Neural cell (in vitro differentiated cells): Measurements from ENCODE around the gene PTGIS. TPM values are rescaled to one million over a fixed set of nuclear protein-coding genes. Genes with fewer than 3 reads are reported as not detected.

Experiments
- H2AFZ ChIP-seq: fragments of 200-600, 300-800 bp; sonication (generic), shearing (Covaris generic); 2 replicates; pipeline ENCODE4 v1.6.0; 2014; ENCODE audit warnings: low read depth, mild to moderate bottlenecking, antibody characterized with exemption, low read length, moderate library complexity
- H3F3A ChIP-seq: fragments of 200-600 bp; shearing (Covaris generic); 2 replicates; pipeline ENCODE4 v1.6.1; 2016; ENCODE audit warnings: mild to moderate bottlenecking, moderate library complexity, mixed read lengths, antibody characterized with exemption, low read length; ENCODE audit not compliant: insufficient read depth, poor library complexity, severe bottlenecking
- H3K27ac ChIP-seq: fragments of 200-600, 300-800 bp; sonication (generic), shearing (Covaris generic); 2 replicates; pipeline ENCODE4 v1.5.1; 2014; ENCODE audit warnings: mild to moderate bottlenecking, low read length, moderate library complexity
- H3K27me3 ChIP-seq: fragments of 300-800, 200-600 bp; sonication (generic), shearing (Covaris generic); 2 replicates; pipeline ENCODE4 v1.6.0; 2014; ENCODE audit warnings: mild to moderate bottlenecking, low read depth, low read length, moderate library complexity; ENCODE audit not compliant: insufficient read depth
- H3K36me3 ChIP-seq: fragments of 300-800, 200-600 bp; sonication (generic), shearing (Covaris generic); 2 replicates; pipeline ENCODE4 v1.5.1; 2014; ENCODE audit warnings: mild to moderate bottlenecking, antibody characterized with exemption, low read length, moderate library complexity; ENCODE audit not compliant: insufficient read depth
- H3K4me2 ChIP-seq: fragments of 300-800, 200-600 bp; sonication (generic), shearing (Covaris generic); 2 replicates; pipeline ENCODE4 v1.6.0; 2014; ENCODE audit warnings: mild to moderate bottlenecking, low read length
- H3K4me3 ChIP-seq: fragments of 300-800, 200-600 bp; sonication (generic), shearing (Covaris generic); 2 replicates; pipeline ENCODE4 v1.5.1; 2014; ENCODE audit warnings: mild to moderate bottlenecking, low read length, moderate library complexity
- H3K79me2 ChIP-seq: fragments of 200-600 bp; shearing (Covaris generic); replicated peaks from 2 replicates; pipeline ENCODE4 v1.6.0; 2014; ENCODE audit warnings: mild to moderate bottlenecking, low read length, moderate library complexity; ENCODE audit not compliant: insufficient read depth
- H3K9ac ChIP-seq: fragments of 300-800, 200-600 bp; sonication (generic), shearing (Covaris generic); 2 replicates; pipeline ENCODE4 v1.6.1; 2016; ENCODE audit warnings: mild to moderate bottlenecking, low read length, mixed read lengths
- H3K9me2 ChIP-seq: fragments of 200-600 bp; shearing (Covaris generic); 2 replicates; pipeline ENCODE4 v1.6.1; 2016; ENCODE audit warnings: mild to moderate bottlenecking, low read length, mixed read lengths; ENCODE audit not compliant: insufficient read depth
- H3K9me3 ChIP-seq: fragments of 200-600, 300-800 bp; sonication (generic), shearing (Covaris generic); 2 replicates; pipeline ENCODE4 v1.6.1; 2016; ENCODE audit warnings: mild to moderate bottlenecking, mixed run types, low read length, moderate library complexity, mixed read lengths
- H4K20me1 ChIP-seq: fragments of 200-600 bp; shearing (Covaris generic); 2 replicates; pipeline ENCODE4 v1.6.1; 2016; ENCODE audit warnings: mild to moderate bottlenecking, mixed run types; ENCODE audit not compliant: insufficient read depth
- CTCF ChIP-seq: fragments of 450-650 bp; IDR thresholded peaks from 2 replicates; pipeline ENCODE4 v1.5.1; 2014; ENCODE audit warnings: antibody characterized with exemption, mild to moderate bottlenecking, moderate library complexity; ENCODE audit not compliant: poor library complexity, severe bottlenecking
- EP300 ChIP-seq: fragments of 450-650 bp; conservative IDR thresholded peaks from 2 replicates; pipeline ENCODE4 v1.6.1; 2014; ENCODE audit warnings: antibody characterized with exemption, mild to moderate bottlenecking, moderate library complexity; ENCODE audit not compliant: poor library complexity, severe bottlenecking
- EZH2 ChIP-seq: fragments of 200-600, 300-800 bp; shearing (Covaris generic), sonication (generic); IDR thresholded peaks from 2 replicates; pipeline ENCODE4 v1.6.1; 2014; ENCODE audit warnings: antibody characterized with exemption, low read length, borderline replicate concordance, mild to moderate bottlenecking; ENCODE audit not compliant: insufficient read depth, poor library complexity, severe bottlenecking
- MXI1 ChIP-seq: fragments of 450-650 bp; conservative IDR thresholded peaks from 2 replicates; pipeline ENCODE4 v1.6.1; 2014; ENCODE audit warnings: antibody characterized with exemption, mild to moderate bottlenecking; ENCODE audit not compliant: poor library complexity, severe bottlenecking
- POLR2AphosphoS5 ChIP-seq: IDR thresholded peaks from 2 replicates; pipeline ENCODE4 v1.6.1; 2012
- RAD21 ChIP-seq: fragments of 450-650 bp; conservative IDR thresholded peaks from 2 replicates; pipeline ENCODE4 v1.6.1; 2014; ENCODE audit warnings: antibody characterized with exemption, mild to moderate bottlenecking, moderate library complexity
- REST ChIP-seq: IDR thresholded peaks from 2 replicates; pipeline ENCODE4 v1.6.1; 2012; ENCODE audit warnings: borderline replicate concordance
- SMC3 ChIP-seq: fragments of 450-650 bp; conservative IDR thresholded peaks from 2 replicates; pipeline ENCODE4 v1.6.1; 2014; ENCODE audit warnings: antibody characterized with exemption, mild to moderate bottlenecking, moderate library complexity; ENCODE audit not compliant: poor library complexity
- TAF1 ChIP-seq: IDR thresholded peaks from 2 replicates; pipeline ENCODE4 v1.6.1; 2012; ENCODE audit warnings: low read depth
- polyA plus RNA-seq: library from polyadenylated mRNA; depleted of rRNA; stranded (reverse); fragments of >200 nt; gene quantifications from 2 replicates; pipeline ENCODE4 v1.2.3, GENCODE V29; 2014

The PTGIS gene
- polyA plus RNA-seq, 1 donor from 2014 or later: 3.2 TPM

- no peaks in the 10 kb centered on the region for H3K9me2 ChIP-seq
- no peak overlapping the region for H3K9ac ChIP-seq
- H3K4me3 ChIP-seq: no peak overlapping the region
- H4K20me1 ChIP-seq: no peaks in the 10 kb centered on the region
- TF ChIP-seq REST (no peak), CTCF (no peak), POLR2AphosphoS5 (no peak)
- H3K27me3 ChIP-seq: no peaks in the 10 kb centered on the region
- H3K79me2 ChIP-seq: no peaks in the 10 kb centered on the region
- no peak overlapping the region for H2AFZ ChIP-seq
- no peaks in the 10 kb centered on the region for H3K36me3 ChIP-seq
- no peak overlapping the region for H3K4me2 ChIP-seq
- no peaks in the 10 kb centered on the region for H3K9me3 ChIP-seq
- H3K27ac ChIP-seq: no peak overlapping the region
- no peaks in the 10 kb centered on the region for H3F3A ChIP-seq
Measured at GRCh38 chr20:49561806-49562205, 6.1 kb downstream of the PTGIS start.

GRCh38 chr20:49561256-49561655, 6.7 kb downstream of the PTGIS start:
- Histone ChIP-seq H3K4me3 (no peak overlapping the region), H3K27ac (no peak overlapping the region), H3K9me3 (no peaks in the 10 kb centered on the region), H3K79me2 (no peaks in the 10 kb centered on the region), H3K4me2 (no peak overlapping the region), H4K20me1 (no peaks in the 10 kb centered on the region), H3K27me3 (no peaks in the 10 kb centered on the region), H2AFZ (no peak overlapping the region), H3K36me3 (no peaks in the 10 kb centered on the region), H3K9ac (no peak overlapping the region), H3F3A (no peaks in the 10 kb centered on the region), H3K9me2 (no peaks in the 10 kb centered on the region)
- TF ChIP-seq POLR2AphosphoS5 (no peak), REST (no peak)

- H3K9ac ChIP-seq: no peak overlapping the region
- no peak overlapping the region for H2AFZ ChIP-seq
- H3F3A ChIP-seq: no peaks in the 10 kb centered on the region
- H3K4me2 ChIP-seq: no peak overlapping the region
- H3K27ac ChIP-seq: no peak overlapping the region
- no peaks in the 10 kb centered on the region for H3K9me2 ChIP-seq
- no peaks in the 10 kb centered on the region for H3K27me3 ChIP-seq
- H4K20me1 ChIP-seq: no peaks in the 10 kb centered on the region
- no peaks in the 10 kb centered on the region for H3K9me3 ChIP-seq
- H3K79me2 ChIP-seq: no peaks in the 10 kb centered on the region
- TF ChIP-seq MXI1 (no peak), TAF1 (no peak), SMC3 (no peak), RAD21 (no peak), EZH2 (no peak), CTCF (no peak), EP300 (no peak), POLR2AphosphoS5 (no peak)
- H3K4me3 ChIP-seq: no peak overlapping the region
- H3K36me3 ChIP-seq: no peaks in the 10 kb centered on the region
Measured at GRCh38 chr20:49560646-49561045, 7.3 kb downstream of the PTGIS start.
